ENCODE measurements around the gene GRID2IP.
"Not testable (repeated sequence)": the region's sequence is repeated elsewhere in the genome, so short reads cannot be mapped to it uniquely, and the experiment has no call there.

Gene GRID2IP

DNA sequence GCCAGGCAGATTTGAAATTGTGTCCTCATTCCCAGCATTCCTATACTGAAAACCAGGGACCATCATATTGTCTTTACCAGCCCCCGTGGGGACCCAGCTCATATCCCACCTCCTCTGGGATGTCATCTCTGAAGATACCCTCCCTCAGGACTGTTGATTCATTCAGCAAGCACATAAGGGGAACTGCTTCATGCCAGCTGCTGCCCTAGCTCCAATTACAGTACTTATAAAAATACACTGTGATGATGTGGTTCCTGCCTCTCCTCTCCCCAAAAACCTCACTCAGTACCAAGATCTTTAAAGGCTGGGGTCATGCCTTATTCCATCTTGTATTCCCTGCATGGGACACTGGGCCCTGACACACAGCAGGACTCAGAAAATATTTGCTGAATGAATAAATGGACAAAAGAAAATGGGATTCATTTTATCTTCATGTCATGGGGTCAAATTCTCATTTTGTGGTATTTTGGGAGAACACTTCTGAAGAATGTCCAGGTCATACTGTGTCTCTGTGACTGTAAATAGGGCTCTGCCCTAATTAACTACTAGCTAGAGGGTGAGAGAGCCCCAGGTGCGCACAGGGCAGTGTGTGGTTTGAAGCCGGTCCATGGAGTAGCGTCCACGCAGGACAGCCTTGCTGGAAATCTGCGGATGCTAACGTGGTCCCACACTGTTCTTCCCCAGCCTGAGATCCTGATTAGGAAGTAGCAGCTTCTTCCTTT, 74.5 kb downstream of the GRID2IP start:
- Histone ChIP-seq H3K36me3 (ENCODE audit: control insufficient read depth, low read depth, low read length) (no peaks in the 10 kb centered on the region), H3K4me3 (ENCODE audit: low read length) (no peak overlapping the region), H3K4me1 (ENCODE audit: control insufficient read depth, low read depth, low read length) (no peaks in the 10 kb centered on the region), H3K27ac (ENCODE audit: low read length) (no peak overlapping the region), H3K27me3 (ENCODE audit: control insufficient read depth, insufficient read depth, low read length) (no peaks in the 10 kb centered on the region), H3K9ac (ENCODE audit: low read length) (no peak overlapping the region), H3K9me3 (ENCODE audit: control insufficient read depth, low read depth, low read length) (no peaks in the 10 kb centered on the region)

DNA sequence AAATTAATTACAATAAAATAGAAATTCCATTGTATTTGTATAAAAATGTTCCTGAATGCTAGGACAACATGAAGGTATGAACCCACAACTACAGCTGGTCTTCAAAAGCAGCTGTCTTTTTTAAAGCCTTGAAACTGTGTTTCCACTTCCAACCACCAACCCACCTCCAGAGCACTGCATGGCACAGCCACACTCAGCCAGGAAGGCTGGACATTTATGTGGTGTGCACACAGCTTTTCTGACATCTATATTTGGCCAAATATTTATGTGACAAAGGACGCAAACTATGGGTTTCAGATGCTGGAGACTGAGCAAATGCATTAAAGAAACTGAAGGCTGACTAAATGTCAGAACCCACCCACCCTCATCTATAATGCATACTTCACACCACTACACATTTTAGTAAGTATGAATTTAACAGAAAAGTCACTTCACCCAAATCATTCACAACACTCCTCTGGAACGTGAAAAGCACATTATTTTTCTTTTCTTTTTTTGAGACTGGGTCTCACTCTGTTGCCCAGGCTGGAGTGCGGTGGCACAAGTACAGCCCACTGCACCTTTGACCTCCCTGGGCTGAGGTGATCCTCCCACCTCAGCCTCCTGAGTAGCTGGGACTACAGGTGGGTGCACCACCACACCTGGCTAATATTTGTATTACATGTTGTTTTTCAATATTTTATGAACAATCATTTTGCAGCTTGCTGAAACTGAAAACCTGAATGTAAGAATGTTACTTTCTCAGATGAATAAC, 75.7 kb downstream of the GRID2IP start:
- Histone ChIP-seq H3K9ac (ENCODE audit: low read length) (no peak overlapping the region), H3K36me3 (ENCODE audit: control insufficient read depth, low read depth, low read length) (peaks cover 4% of the 10 kb centered on the region), H3K4me3 (ENCODE audit: low read length) (no peak overlapping the region), H3K4me1 (ENCODE audit: control insufficient read depth, low read depth, low read length) (no peaks in the 10 kb centered on the region), H3K9me3 (ENCODE audit: control insufficient read depth, low read depth, low read length) (no peaks in the 10 kb centered on the region), H3K27me3 (ENCODE audit: control insufficient read depth, insufficient read depth, low read length) (no peaks in the 10 kb centered on the region), H3K27ac (ENCODE audit: low read length) (no peak overlapping the region)

GRCh38 chr7:6465862-6466261, 85.4 kb downstream of the GRID2IP start:
- Histone ChIP-seq H3K36me3 (ENCODE audit: control insufficient read depth, low read depth, low read length) (peaks cover 49% of the 10 kb centered on the region), H3K27me3 (ENCODE audit: control insufficient read depth, insufficient read depth, low read length) (no peaks in the 10 kb centered on the region)

GRCh38 chr7:6463609-6464008, 87.7 kb downstream of the GRID2IP start:
- H3K9ac ChIP-seq (ENCODE audit: low read length); H3K9me3 ChIP-seq (ENCODE audit: control insufficient read depth, low read depth, low read length); H3K4me3 ChIP-seq (ENCODE audit: low read length); H3K27ac ChIP-seq (ENCODE audit: low read length); H3K27me3 ChIP-seq (ENCODE audit: control insufficient read depth, insufficient read depth, low read length); H3K4me1 ChIP-seq (ENCODE audit: control insufficient read depth, low read depth, low read length): not testable (repeated sequence)
- peaks cover 50% of the 10 kb centered on the region for H3K36me3 ChIP-seq (ENCODE audit: control insufficient read depth, low read depth, low read length)

More at GRCh38 chr7:6465862-6466261, 85.4 kb downstream of the GRID2IP start:
- H3K27ac ChIP-seq (ENCODE audit: low read length), result no peak overlapping the region
- no peak overlapping the region for H3K4me3 ChIP-seq (ENCODE audit: low read length)
- no peak overlapping the region for H3K9ac ChIP-seq (ENCODE audit: low read length)
- H3K4me1 ChIP-seq (ENCODE audit: control insufficient read depth, low read depth, low read length), result no peaks in the 10 kb centered on the region
- peaks cover 8% of the 10 kb centered on the region for H3K9me3 ChIP-seq (ENCODE audit: control insufficient read depth, low read depth, low read length)

GRCh38 chr7:6461946-6462550, 89.2 kb downstream of the GRID2IP start:
- Histone ChIP-seq H3K27me3 (ENCODE audit: control insufficient read depth, insufficient read depth, low read length) (no peaks in the 10 kb centered on the region), H3K9ac (ENCODE audit: low read length) (no peak overlapping the region), H3K4me1 (ENCODE audit: control insufficient read depth, low read depth, low read length) (no peaks in the 10 kb centered on the region), H3K27ac (ENCODE audit: low read length) (no peak overlapping the region), H3K36me3 (ENCODE audit: control insufficient read depth, low read depth, low read length) (peaks cover 44% of the 10 kb centered on the region), H3K9me3 (ENCODE audit: control insufficient read depth, low read depth, low read length) (peaks cover 8% of the 10 kb centered on the region), H3K4me3 (ENCODE audit: low read length) (no peak overlapping the region)

DNA sequence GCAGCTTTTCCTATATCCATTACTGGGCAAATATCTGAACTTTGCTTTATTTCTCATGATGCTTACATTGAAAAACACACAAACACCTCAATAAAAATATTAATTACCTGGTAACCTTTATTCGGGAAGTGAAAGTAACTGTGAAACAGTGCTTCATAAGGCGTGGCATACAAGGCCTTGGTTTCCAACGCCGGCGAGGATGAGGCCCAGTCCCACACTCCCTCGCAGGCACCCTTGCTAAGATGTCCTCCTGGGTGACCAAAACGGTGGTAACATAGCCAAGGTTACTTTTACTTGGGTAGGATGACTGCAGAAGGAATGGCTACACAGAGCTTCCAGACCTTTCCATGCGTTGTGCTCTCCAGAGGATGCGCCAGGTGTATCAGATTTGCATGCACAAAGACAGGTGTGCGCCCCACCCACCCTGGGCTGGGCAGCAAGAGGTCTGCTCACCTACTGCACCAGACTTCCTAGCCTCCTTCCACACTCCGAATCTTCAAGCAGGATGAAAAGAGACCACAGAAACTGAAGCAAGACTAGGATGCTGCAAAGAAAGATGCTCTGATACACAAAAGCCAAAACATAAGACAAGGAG, 90.2 kb downstream of the GRID2IP start:
- no peak overlapping the region for H3K27ac ChIP-seq (ENCODE audit: low read length)
- H3K9ac ChIP-seq (ENCODE audit: low read length), result no peak overlapping the region
- H3K36me3 ChIP-seq (ENCODE audit: control insufficient read depth, low read depth, low read length), result peaks cover 35% of the 10 kb centered on the region
- no peak overlapping the region for H3K4me3 ChIP-seq (ENCODE audit: low read length)
- H3K27me3 ChIP-seq (ENCODE audit: control insufficient read depth, insufficient read depth, low read length), result no peaks in the 10 kb centered on the region
- peaks cover 2% of the 10 kb centered on the region for H3K9me3 ChIP-seq (ENCODE audit: control insufficient read depth, low read depth, low read length)
- H3K4me1 ChIP-seq (ENCODE audit: control insufficient read depth, low read depth, low read length), result no peaks in the 10 kb centered on the region

DNA sequence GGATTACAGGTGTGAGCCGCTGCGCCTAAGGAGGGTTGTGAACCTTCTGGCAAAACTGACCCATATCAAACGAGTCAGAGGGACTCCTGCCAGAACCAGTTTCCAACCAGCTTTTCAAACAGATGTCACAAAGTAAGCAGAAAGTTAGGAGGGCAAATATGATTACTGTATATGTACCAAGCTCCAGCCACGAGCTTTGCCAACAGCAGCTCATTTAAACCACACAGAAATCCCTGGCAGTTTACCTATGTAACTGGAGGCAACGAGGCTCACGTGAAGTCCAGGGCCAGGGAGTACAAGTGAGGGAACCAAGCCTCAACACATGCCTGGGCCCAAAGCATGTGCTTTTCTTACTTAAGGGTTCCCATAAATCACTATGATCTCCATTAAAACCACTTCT, 91.0 kb downstream of the GRID2IP start:
- Histone ChIP-seq H3K9ac (ENCODE audit: low read length) (no peak overlapping the region), H3K27me3 (ENCODE audit: control insufficient read depth, insufficient read depth, low read length) (no peaks in the 10 kb centered on the region), H3K9me3 (ENCODE audit: control insufficient read depth, low read depth, low read length) (no peaks in the 10 kb centered on the region), H3K27ac (ENCODE audit: low read length) (no peak overlapping the region), H3K36me3 (ENCODE audit: control insufficient read depth, low read depth, low read length) (peaks cover 27% of the 10 kb centered on the region), H3K4me1 (ENCODE audit: control insufficient read depth, low read depth, low read length) (no peaks in the 10 kb centered on the region), H3K4me3 (ENCODE audit: low read length) (no peak overlapping the region)

GRCh38 chr7:6458676-6459075, 92.6 kb downstream of the GRID2IP start:
- H3K27ac ChIP-seq (ENCODE audit: low read length); H3K4me3 ChIP-seq (ENCODE audit: low read length); H3K4me1 ChIP-seq (ENCODE audit: control insufficient read depth, low read depth, low read length); H3K27me3 ChIP-seq (ENCODE audit: control insufficient read depth, insufficient read depth, low read length); H3K9me3 ChIP-seq (ENCODE audit: control insufficient read depth, low read depth, low read length); H3K9ac ChIP-seq (ENCODE audit: low read length): not testable (repeated sequence)
- H3K36me3 ChIP-seq (ENCODE audit: control insufficient read depth, low read depth, low read length), result peaks cover 26% of the 10 kb centered on the region

DNA sequence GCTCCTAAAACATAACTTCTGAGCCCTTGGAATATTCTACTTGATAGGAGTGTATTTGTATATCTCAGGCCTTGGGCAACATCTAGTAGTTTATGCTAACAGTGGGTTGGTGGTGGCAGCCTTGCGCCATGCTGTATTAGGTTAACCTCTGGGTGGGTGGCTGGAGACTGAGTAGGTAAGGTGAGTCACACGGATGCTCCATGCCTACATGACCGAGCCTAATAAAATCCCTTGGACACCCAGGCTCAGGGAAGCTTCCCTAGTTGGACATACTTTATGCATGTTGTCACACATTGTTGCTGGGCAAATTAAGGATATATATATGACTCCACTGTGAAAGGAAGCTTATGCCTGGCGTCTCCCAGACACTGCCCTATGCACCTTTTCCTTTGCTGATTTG, 97.5 kb downstream of the GRID2IP start:
- no peaks in the 10 kb centered on the region for H3K36me3 ChIP-seq (ENCODE audit: control insufficient read depth, low read depth, low read length)
- H3K4me3 ChIP-seq (ENCODE audit: low read length), result no peak overlapping the region
- H3K27ac ChIP-seq (ENCODE audit: low read length), result no peak overlapping the region
- no peaks in the 10 kb centered on the region for H3K4me1 ChIP-seq (ENCODE audit: control insufficient read depth, low read depth, low read length)
- H3K27me3 ChIP-seq (ENCODE audit: control insufficient read depth, insufficient read depth, low read length), result no peaks in the 10 kb centered on the region
- no peak overlapping the region for H3K9ac ChIP-seq (ENCODE audit: low read length)
- no peaks in the 10 kb centered on the region for H3K9me3 ChIP-seq (ENCODE audit: control insufficient read depth, low read depth, low read length)

- H3K27me3 ChIP-seq (ENCODE audit: control insufficient read depth, insufficient read depth, low read length), result no peaks in the 10 kb centered on the region
- H3K27ac ChIP-seq (ENCODE audit: low read length), result no peak overlapping the region
- no peaks in the 10 kb centered on the region for H3K9me3 ChIP-seq (ENCODE audit: control insufficient read depth, low read depth, low read length)
- no peak overlapping the region for H3K9ac ChIP-seq (ENCODE audit: low read length)
- H3K36me3 ChIP-seq (ENCODE audit: control insufficient read depth, low read depth, low read length), result no peaks in the 10 kb centered on the region
- H3K4me3 ChIP-seq (ENCODE audit: low read length), result no peak overlapping the region
- no peaks in the 10 kb centered on the region for H3K4me1 ChIP-seq (ENCODE audit: control insufficient read depth, low read depth, low read length)
Measured at GRCh38 chr7:6451224-6451705, 100.0 kb downstream of the GRID2IP start.

- not testable (repeated sequence) for H3K4me1 ChIP-seq (ENCODE audit: control insufficient read depth, low read depth, low read length); H3K27me3 ChIP-seq (ENCODE audit: control insufficient read depth, insufficient read depth, low read length); H3K4me3 ChIP-seq (ENCODE audit: low read length); H3K36me3 ChIP-seq (ENCODE audit: control insufficient read depth, low read depth, low read length); H3K9me3 ChIP-seq (ENCODE audit: control insufficient read depth, low read depth, low read length); H3K9ac ChIP-seq (ENCODE audit: low read length); H3K27ac ChIP-seq (ENCODE audit: low read length)
Measured at GRCh38 chr7:6450591-6450990, 100.7 kb downstream of the GRID2IP start.
